Stimulated activated CD8-positive, alpha-beta memory T cell treated with anti-CD3 and anti-CD28 coated beads, Interleukin-4, amount 100 ng/mL, for 1 hour (primary cell): Measurements from ENCODE around the gene C10orf62.
"Not testable (repeated sequence)": the region's sequence is repeated elsewhere in the genome, so short reads cannot be mapped to it uniquely, and the experiment has no call there.

Experiments
- DNase-seq, 2 donors: peaks; one replicate each; pipeline ENCODE4 v3.0.0-alpha.2; 2020; ENCODE audit warnings: low read depth in 2 of 2, low spot score in 1 of 2

C10orf62 gene

GRCh38 chr10:97627731-97628130 lies 38.2 kb downstream of the C10orf62 start:
- DNase-seq: no peak

DNA sequence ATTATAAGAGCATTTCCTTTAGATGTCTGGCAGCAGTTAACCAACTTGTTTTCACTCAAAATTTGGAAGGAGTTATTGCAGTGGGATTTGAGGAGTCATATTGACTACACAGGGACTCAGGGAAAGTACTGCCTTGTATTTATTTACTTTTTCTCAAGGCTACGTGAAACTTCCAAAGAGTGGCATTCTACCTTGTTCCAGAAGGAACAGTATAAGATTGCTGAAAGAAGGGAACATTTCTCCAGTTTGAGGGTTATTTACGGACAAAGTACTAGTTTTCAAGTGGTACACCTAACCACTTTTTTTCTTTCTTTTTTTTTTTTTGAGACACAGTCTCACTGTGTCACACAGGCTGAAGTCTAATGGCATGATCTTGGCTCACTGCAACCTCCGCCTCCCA lies 38.7 kb downstream of the C10orf62 start:
- DNase-seq: no peak

- no peak for DNase-seq
Measured at GRCh38 chr10:97629289-97629688, 39.8 kb downstream of the C10orf62 start.

DNA sequence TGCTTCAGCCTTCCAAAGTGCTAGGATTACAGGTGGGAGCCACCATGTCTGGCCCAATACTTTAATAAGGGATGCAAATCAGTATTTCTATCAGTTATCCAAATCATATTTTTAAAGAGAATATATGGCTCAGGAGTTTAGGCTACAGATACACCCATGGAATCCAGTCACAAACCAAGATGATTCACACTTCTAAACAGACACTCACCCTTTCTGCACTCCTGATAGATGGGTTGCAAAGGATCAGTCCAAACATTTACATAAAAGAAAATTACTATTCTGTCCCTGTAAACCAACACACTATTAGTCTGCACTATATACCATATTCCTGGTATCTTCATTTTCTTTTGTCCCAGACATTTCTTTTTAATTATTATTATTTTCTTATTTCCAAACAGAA lies 41.6 kb downstream of the C10orf62 start:
- DNase-seq: no peak

DNA sequence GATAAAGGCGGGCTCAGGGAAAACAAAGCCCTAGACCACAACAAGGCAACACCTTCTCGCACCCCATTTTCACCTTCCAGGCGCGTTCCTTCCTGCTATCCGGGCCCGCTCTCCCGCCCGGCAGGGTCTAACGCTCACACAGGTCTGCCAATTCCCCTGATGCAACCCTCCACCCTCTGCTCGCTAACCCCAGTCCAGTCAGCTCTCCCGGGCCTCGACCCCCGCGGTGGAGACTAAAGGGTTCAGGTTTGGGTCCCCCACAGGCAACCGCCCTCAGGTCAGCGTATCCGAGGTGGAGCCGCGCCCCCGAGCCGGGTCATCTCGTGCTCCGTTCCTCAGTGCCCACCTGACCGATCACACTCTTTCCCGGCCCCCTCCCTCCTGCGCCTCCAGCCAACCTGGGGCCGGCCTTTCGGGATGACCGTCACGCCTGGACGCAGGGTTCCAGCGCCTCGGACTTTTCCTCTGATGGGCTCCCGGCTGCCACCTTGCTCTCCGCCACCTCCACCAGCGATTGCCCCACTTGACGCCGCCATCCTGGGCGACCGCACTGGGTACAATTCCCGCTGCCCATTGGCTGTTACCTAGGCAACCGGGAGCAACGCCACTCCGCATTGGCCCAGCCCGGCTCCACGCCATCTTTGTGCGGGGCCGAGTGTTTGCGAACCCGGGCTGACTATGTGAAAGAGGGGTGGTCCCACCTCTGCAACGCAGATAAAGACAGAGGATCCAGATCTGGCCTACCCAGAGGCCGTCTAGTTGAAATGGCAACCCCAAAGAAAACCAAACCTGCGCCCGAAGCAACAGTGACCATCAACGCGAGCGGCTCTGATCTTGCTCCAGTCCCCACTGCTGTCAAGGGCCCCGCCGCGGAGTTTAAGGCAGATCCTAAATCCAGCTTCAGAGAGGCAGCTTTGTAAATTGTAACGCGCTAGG lies 43.7 kb downstream of the C10orf62 start, which contains the start of gene MORN4:
MORN4 (minus strand) TSS at position 552 of the 936 bp plus-strand sequence. CDS start 13,847 bp downstream, outside the sequence.
- peak; percentile 67 to 78 for DNase-seq

GRCh38 chr10:97633921-97634320 lies 44.4 kb downstream of the C10orf62 start:
- no peak for DNase-seq

- DNase-seq: no peak
Measured at GRCh38 chr10:97635577-97635976, 46.1 kb downstream of the C10orf62 start.

- DNase-seq: not testable (repeated sequence)
Measured at GRCh38 chr10:97639090-97639489, 49.6 kb downstream of the C10orf62 start.

- DNase-seq: peak; percentile 93 to 97
Measured at GRCh38 chr10:97640174-97640867, 50.8 kb downstream of the C10orf62 start, which contains the start of gene PI4K2A. Gene PI4K2A, plus strand, starts transcription at chr10:97640671. Its CDS starts 72 bp downstream, at chr10:97640743.
